HG03135 (cell line): ENCODE measurements around the gene FBXL4.

Experiments
- ATAC-seq: cut with Tn5 transposase; IDR thresholded peaks from one replicate; pipeline ENCODE4 v1.9.1; 2021; ENCODE audit warnings: mild to moderate bottlenecking, moderate library complexity; ENCODE audit not compliant: unreplicated experiment

Gene FBXL4

GRCh38 chr6:98827295-98828159 is 120.2 kb downstream of the FBXL4 start:
- no peak for ATAC-seq

- ATAC-seq = no peak
These were observed 122.0 kb downstream of the FBXL4 start for GRCh38 chr6:98825600-98826230.

- no peak for ATAC-seq
These were observed 122.7 kb downstream of the FBXL4 start for GRCh38 chr6:98824902-98825599.

- no peak for ATAC-seq
These were observed 123.4 kb downstream of the FBXL4 start for GRCh38 chr6:98824162-98824901.

GRCh38 chr6:98823428-98824161 is 124.2 kb downstream of the FBXL4 start:
- no peak for ATAC-seq

GRCh38 chr6:98821756-98822405 is 125.9 kb downstream of the FBXL4 start:
- ATAC-seq = no peak
